HG02798 (cell line): Measurements from ENCODE around the gene SLC24A3.
A peak's percentile ranks its signal among the peaks of the same experiment; 100 is the strongest.

Experiments
- ATAC-seq: cut with Tn5 transposase; IDR thresholded peaks from one replicate; pipeline ENCODE4 v1.9.1; 2021; ENCODE audit warnings: mild to moderate bottlenecking; ENCODE audit not compliant: unreplicated experiment, poor library complexity

The SLC24A3 gene

GRCh38 chr20:19335916-19336315 is 123.5 kb downstream of the SLC24A3 start:
- ATAC-seq = no peak

GRCh38 chr20:19336631-19337030 is 124.2 kb downstream of the SLC24A3 start:
- no peak for ATAC-seq

GRCh38 chr20:19338380-19338779 is 125.9 kb downstream of the SLC24A3 start:
- no peak for ATAC-seq

- no peak for ATAC-seq
Measured at GRCh38 chr20:19338960-19339359, 126.5 kb downstream of the SLC24A3 start.

GRCh38 chr20:19341348-19342053 is 129.1 kb downstream of the SLC24A3 start:
- ATAC-seq = no peak

GRCh38 chr20:19344341-19344740 is 131.9 kb downstream of the SLC24A3 start:
- ATAC-seq = no peak

GRCh38 chr20:19347943-19348456 is 135.6 kb downstream of the SLC24A3 start:
- peak; percentile 77 for ATAC-seq

GRCh38 chr20:19348582-19348981 is 136.1 kb downstream of the SLC24A3 start:
- no peak for ATAC-seq

GRCh38 chr20:19349879-19350278 is 137.4 kb downstream of the SLC24A3 start:
- ATAC-seq = no peak

GRCh38 chr20:19351542-19351941 is 139.1 kb downstream of the SLC24A3 start:
- ATAC-seq = no peak

- ATAC-seq = no peak
Measured at GRCh38 chr20:19354950-19355349, 142.5 kb downstream of the SLC24A3 start.

GRCh38 chr20:19361790-19362189 is 149.3 kb downstream of the SLC24A3 start:
- ATAC-seq = no peak

- no peak for ATAC-seq
Measured at GRCh38 chr20:19363476-19363875, 151.0 kb downstream of the SLC24A3 start.

- no peak for ATAC-seq
Measured at GRCh38 chr20:19367591-19367990, 155.1 kb downstream of the SLC24A3 start.

GRCh38 chr20:19368351-19368750 is 155.9 kb downstream of the SLC24A3 start:
- ATAC-seq = no peak

GRCh38 chr20:19370076-19371075 is 157.9 kb downstream of the SLC24A3 start:
- ATAC-seq = no peak

GRCh38 chr20:19371112-19371511 is 158.7 kb downstream of the SLC24A3 start:
- ATAC-seq = no peak

GRCh38 chr20:19374216-19374615 is 161.8 kb downstream of the SLC24A3 start:
- ATAC-seq = no peak

GRCh38 chr20:19375395-19375794 is 163.0 kb downstream of the SLC24A3 start:
- no peak for ATAC-seq

GRCh38 chr20:19375801-19376200 is 163.4 kb downstream of the SLC24A3 start:
- no peak for ATAC-seq
